Hematopoietic multipotent progenitor cell treated with erythropoietin and hydrocortisone succinate and interleukin-3 and kit ligand, for 4 days (in vitro differentiated cells): ENCODE results near the gene NKD1.

Experiments used
- DNase-seq: peaks from one replicate; pipeline ENCODE4 v3.0.0-alpha.2; 2015

Gene NKD1

DNA sequence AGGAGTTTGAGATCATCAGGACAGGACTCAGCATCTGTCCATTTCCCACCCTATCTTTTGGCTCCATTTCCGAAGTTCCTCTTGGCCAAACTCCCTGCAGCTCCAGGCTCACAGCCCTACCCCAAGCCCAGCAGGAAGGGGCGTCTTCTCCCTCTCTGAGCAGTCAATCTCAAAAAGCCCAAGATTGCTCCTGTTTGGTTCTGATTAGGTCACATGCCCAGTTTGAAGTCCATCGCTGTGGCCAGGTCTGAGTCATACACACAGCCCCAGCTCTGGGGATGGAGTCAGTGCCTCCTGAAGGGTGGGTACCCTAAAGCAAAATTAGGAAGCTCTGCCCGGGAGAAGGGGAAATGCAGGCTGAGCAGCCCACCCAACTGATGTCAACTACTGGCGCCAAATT lies 109.0 kb downstream of the NKD1 start:
- peak; percentile 51 for DNase-seq

DNA sequence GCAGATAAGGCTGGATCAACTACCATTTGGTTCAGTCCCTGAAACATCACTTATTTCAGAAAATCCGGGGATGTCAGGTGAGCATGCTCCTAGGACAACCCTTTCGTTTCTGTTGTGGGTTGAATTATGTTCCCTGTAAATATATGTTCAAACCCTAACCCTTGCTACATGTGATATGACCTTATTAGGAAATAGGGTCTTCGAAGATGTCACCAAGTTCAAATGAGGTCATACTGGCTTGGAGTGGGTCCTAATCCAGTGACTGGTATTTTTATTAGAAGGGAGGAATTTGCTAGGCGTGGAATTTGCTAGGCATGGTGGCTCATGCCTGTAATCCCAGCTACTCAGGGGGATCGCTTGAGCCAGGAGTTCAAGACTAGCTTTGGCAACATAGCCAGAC lies 111.6 kb downstream of the NKD1 start:
- no peak for DNase-seq

GRCh38 chr16:50662306-50662940 lies 114.2 kb downstream of the NKD1 start:
- DNase-seq: no peak

- DNase-seq: no peak
Measured at GRCh38 chr16:50664270-50664669, 116.1 kb downstream of the NKD1 start.

DNA sequence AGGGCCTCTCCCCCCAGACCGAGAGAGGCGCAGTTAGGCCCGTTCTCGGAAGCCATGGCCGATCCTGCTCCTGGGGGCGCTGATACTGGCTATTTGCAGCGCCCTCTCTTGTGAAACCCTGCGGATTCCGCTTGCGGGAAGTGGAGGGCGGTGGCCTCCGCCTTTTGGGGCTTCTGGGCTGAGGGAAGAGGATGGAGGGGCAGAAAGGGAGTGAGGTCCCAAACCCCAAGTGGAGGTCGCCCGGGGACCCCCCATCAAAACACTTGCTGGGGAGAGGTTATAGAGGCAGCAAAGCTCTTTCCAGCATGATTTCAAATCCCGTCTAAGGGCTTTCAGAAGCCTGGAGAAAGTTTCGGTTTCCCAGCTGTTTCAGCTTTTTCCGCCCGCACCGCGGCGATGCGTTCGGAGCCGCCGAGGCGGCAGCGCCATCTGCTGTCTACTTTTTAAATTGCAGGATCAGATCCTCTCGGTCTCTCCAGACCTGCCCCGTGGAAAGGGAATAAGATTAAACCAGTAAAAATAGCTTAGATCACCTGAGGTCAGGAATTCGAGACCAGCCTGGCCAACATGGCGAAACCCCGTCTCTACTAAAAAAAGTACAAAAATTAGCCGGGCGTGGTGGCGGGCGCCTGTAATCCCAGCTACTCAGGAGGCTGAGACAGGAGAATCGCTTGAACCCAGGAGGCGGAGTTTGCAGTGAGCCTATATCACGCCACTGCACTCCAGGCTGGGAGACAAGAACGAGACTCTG lies 117.1 kb downstream of the NKD1 start:
- peak; percentile 89 for DNase-seq

DNA sequence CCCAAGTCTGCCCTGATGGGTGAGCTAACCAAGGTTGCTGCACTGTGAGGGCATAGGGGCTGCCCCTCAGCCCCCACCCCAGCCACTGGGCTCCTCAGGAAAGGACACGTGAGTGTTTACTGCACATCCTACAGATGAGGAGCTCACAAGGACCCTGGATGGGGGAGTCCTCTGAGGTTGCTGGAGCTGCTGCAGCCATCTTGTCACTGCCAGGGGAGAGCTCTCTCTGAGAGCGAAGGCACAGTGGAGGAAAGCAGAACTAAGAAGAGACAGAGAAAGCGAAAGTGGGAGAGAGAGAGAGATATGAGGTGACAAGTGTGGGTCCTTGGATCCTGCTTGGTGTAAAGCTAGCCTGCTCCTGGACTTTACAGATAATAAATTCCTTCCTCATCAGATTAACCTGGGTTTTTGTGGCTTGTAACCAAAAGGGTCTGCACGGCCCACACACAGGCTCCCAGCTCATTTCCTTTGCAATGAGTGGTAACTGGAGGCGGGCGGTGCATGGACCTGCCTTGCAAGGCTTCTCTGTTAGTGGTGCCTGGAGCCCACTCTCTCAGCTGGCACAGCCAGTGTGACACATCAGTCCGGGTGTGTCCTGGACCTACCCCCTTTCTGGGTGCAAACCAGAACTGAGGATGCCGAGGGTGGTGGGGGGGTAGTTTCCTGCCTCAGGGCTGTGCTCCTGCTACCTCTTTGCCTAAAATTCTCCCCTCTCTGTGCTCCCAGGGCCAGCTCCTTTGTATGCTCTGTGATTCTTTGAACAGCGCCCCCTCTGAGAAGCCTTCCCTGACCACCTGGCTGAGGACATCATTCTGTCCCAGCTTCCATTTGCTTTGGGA lies 118.7 kb downstream of the NKD1 start:
- DNase-seq: peak; percentile 96

GRCh38 chr16:50667497-50668367 lies 119.5 kb downstream of the NKD1 start:
- peak; percentile 76 for DNase-seq

DNA sequence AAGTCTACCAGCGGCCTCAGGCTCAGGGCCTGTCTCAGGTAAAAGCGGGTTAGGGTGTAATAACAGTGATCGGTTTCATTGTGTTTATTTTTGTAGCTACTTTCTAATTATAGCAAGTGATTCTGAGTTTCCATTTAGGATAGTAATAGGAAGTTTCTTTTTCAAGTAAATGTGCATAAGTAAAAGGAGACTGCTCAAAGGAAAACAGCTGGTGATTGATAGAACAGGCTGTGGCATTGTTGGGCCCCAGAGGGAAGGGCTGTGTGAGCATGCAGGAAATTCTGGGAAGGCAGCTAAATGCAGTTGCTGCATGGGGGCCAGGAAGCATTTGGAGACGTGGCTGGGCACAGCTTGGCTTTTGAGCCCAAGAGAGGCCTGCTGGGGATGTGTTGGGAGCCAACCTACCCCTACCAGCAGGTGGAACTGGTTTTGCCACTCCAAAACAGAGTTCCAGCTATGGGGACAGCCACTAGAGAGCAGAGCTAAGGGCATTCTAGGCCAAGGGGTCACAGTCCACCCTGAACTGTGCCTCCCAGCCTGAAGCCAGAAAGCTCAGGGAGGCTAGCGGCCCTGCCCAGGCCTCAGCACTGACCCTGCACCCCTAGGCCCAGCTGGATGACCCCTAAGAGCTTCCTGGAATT lies 120.3 kb downstream of the NKD1 start:
- no peak for DNase-seq

GRCh38 chr16:50669741-50670140 lies 121.5 kb downstream of the NKD1 start:
- DNase-seq: no peak

DNA sequence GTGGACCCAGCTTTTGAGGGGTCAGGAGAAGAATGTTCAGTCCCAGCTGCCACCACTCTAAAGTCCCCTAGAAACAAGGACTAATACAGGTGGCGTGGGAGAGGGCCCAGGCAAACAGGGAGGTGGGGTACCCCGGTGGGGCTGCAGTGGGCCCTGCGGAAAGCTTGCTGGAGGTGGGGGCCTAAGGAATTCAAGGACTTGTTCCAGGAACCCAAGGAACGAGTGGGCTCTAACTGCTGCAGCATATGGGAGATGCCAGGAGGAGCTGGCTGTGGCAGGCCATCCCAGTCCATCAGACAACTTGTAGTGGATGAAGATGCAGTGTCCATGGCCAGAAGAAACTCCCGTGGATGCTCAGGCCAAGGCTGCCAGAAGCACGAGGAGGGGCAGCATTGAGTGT lies 122.3 kb downstream of the NKD1 start:
- DNase-seq: no peak

DNA sequence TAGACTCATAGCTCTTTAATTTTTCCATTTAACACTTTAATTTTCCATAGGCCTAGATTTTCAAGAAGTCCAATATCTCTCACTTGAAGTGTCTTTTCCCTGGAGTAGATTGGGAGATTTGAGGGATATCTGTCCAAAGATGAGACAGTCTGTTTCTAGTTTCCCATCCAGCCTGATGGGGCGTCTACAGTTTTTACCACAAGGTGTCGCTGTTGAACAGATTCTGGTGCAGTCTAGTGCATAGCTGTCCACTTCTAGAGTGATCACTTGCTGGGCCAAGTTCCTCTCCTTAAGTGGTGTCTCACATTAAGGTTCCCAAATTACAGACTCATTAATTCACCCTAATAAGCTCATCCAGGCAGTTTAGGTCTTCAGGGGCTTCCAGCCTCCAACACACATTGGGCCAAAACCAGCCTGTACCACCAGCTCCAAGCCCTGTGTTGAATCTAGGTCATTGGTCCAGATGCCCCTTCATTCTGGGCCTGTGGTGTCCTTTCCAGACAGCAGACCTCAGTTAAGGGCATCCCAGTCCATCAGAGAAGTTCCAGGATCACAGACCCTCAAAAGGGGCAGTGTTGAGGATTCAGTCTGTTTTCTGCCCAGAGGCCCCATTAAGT lies 123.6 kb downstream of the NKD1 start:
- peak; percentile 77 for DNase-seq

- DNase-seq: no peak
Measured at GRCh38 chr16:50673496-50674275, 125.5 kb downstream of the NKD1 start.

GRCh38 chr16:50674831-50675230 lies 126.6 kb downstream of the NKD1 start:
- no peak for DNase-seq

DNA sequence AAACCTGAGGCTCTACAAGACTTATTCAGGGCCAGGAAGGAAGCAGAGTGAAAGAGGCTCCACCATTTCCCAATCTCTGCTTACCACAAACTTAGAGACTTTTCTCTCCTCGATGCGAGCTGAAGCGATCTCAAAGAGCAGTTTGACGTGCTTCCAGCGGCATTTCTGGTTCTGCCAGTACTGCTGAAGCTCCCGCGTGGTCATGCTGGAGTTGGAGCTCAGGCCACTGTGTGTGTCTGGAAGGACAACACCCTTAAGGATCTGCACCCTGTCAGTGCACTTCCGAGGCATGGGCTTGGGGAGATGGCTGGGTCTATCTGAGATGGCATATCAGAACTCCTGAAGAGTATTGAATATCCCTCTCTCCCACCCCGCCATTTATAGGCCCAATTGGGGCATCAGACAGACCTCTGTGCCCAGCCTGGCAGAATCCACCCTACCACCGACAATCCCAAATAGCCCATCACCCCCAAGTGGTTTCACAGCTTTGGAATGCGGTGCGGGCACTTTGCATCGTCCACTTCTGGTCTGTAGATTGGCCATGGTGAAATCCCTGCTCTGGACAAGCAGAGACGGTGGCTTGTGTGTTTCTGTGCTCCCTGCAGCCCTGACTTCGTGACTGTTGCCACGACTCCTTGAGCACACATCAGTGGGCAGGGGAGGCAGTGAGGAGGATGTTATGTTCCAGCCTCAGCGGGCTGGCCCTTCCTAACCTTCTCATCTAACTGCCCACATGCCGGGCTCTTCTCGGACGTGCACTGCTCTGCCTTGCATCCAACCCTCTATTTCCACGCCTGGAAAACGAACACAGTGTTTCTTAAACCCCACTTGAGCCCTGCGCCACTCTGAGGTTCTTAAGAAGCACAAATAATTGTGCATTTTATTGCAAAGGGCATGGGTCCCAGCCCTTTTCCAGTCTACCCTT lies 127.8 kb downstream of the NKD1 start:
- no peak for DNase-seq

GRCh38 chr16:50676684-50677225 lies 128.6 kb downstream of the NKD1 start:
- no peak for DNase-seq

DNA sequence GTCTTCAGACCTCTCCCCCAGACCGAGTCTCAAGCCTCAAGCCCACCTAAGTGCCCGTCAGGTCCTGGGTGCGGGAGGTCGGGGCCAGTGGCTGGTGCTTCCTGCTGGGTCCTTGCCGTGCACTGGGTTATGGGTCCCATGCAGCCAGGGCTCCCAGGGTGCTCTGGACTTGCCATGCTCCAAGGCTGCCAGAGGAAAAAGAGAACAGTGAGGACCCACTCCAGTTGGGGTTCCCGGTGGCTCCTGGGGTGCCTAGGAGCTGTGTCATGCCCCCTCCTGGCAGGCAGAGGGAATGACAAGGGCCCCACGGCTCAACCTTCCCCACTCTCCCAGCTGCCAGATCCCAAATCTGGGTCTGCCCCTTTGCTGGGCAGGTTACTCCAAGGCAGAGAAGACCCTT lies 129.2 kb downstream of the NKD1 start:
- DNase-seq: no peak

DNA sequence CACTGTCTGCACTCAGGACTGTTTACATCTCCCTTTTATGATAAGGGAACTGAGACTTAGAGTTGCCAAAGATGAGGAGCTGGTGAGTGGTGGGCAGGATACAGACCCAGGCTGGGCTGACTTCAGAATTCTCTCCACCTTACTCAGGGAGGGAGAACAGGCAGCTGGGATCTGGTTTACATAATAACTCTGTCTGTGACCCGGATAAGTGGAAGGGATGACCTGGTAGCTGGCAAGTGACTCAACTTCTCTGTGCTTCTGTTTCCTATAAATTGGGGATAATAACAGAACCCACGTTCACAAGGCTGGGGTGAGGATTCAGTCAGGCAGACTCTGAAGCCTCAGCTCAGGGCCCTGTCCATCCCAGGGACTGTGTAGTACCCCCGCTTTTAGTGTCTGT lies 130.3 kb downstream of the NKD1 start:
- DNase-seq: no peak

DNA sequence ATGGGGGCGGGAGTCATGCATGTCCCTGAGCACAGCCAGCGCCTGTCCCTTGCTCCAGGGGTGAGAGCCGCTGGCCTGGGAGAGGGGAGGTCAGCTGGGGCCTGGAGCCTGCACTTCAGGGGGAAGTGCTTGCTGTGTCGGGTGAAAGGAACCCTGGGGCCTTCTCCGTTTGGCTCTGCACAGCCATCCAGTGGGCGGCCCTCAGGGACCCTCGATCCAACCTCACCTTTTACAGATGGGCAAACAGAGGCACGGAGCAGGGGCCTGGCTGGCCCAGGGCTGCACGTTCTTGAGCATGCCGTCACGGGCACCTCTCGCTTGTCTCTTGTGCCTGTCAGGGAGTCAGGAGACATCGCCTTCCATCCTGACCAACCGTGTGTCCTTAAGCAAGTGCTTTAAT lies 131.1 kb downstream of the NKD1 start:
- DNase-seq: no peak
